Hindlimb muscle (tissue), 1 donor: ENCODE measurements around the gene UTS2B. TPM values are rescaled to one million over a fixed set of nuclear protein-coding genes. Genes with fewer than 3 reads are reported as not detected.

Experiments
- DNase-seq: peaks from one replicate; pipeline ENCODE4 v3.0.0-alpha.2; 2013
- polyA plus RNA-seq: library from polyadenylated mRNA; unstranded; fragments of 120-200 nt; gene quantifications from one replicate; pipeline ENCODE4 v1.2.1, GENCODE V29; 2013; ENCODE audit not compliant: insufficient read length

UTS2B gene
- polyA plus RNA-seq, 1 donor = 0.19 TPM

DNA sequence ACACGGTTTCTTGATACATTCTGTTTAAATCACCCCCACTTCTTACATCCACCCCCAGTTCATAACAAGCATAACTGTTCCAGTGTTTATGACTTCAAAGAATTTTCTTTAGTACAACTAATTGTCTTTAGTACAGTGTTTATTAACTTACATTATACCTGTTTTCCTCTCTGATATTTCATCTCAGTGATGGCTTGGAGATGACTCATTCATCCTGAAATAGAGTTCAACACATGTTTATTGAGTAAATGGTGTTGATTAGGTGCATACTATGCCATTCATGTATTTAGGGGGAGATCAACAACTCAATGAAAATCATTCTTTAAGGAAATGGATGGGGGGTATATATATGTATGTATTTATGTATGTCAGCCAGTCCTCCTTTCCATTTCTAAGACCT lies 21.7 kb upstream of the UTS2B start:
- no peak for DNase-seq

- no peak for DNase-seq
Observed at GRCh38 chr3:191350396-191351090, 20.2 kb upstream of the UTS2B start.

GRCh38 chr3:191348098-191348497 lies 17.8 kb upstream of the UTS2B start:
- DNase-seq = no peak

DNA sequence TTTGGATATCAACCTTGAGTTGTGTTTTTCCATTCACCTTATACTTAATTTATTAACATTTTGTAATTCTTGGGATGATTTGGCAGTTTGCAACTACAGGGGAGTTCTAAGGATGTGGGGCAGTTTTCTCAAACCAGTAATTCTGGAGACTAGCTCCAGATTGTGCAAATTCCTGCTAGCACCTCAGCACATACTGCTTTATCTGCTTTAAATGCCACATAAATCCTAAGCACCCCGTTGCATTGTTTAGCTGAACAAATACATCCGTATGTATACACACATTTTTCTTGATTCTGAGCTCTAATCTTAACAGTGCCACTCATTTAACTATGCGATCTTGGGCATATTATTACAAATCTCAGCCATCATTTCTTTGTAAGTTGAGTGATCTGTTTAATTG lies 16.9 kb upstream of the UTS2B start:
- DNase-seq = no peak

GRCh38 chr3:191345334-191345733 lies 15.0 kb upstream of the UTS2B start:
- DNase-seq = no peak

DNA sequence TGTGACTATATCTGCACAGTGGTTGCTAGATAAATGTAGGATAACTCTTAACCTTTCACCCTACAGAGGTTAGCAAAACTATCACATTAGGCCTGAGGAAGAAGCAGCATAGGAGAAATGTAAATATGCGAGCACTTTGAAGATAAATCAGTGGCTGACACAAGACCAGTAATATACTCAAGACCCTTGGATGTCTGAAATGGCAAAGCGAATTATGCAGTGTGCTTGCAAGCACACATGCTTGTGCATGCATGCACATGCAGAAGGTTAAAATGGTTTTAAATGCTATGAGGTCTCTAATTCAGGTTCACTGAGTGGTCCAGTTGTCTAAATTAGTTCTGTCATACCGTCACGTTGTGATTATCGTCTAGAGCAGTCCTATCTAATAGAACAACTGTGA lies 13.6 kb upstream of the UTS2B start:
- DNase-seq = no peak

DNA sequence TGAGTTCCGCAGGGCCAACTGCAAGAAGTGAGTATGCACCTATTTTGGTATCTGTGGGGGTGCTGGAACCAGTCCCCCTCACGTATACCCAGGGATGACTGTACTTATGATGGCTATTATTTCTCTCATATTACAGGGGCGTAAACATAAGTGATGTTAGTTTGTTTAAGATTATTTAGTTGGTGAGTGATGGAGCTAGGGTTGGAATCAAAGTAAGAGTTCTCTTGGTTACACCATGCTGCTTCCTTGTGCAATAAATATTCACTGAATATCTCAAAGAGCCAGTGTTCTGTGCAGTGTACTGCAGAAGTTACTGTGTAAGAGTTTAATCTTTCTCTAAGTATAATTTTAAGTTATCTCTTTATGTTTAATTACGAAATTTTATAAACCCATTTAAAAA lies 12.8 kb upstream of the UTS2B start:
- no peak for DNase-seq

GRCh38 chr3:191342411-191342810 lies 12.1 kb upstream of the UTS2B start:
- DNase-seq = no peak

DNA sequence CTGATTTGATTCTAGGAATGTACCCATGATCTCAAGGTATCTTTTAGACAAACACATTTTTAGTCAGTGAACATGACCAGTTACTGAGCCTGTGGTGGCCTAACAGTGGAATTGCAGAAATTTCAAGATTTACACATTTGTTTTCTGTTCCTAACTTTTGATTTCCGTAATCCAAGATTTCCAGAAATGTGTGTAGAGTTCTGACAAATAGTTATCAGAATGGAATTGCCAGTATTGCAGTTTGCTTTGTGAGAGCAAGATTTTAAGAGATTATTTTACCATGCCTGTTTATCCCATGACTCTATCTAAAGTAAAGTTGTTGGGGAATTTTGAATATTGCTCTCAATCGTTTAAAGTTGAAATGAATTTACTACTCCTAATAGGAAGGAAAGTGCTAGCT lies 11.7 kb upstream of the UTS2B start:
- no peak for DNase-seq

- no peak for DNase-seq
Observed at GRCh38 chr3:191340966-191341365, 10.6 kb upstream of the UTS2B start.

GRCh38 chr3:191340351-191340750 lies 10.0 kb upstream of the UTS2B start:
- no peak for DNase-seq

GRCh38 chr3:191339316-191339917 lies 9.1 kb upstream of the UTS2B start:
- no peak for DNase-seq

- DNase-seq = no peak
Observed at GRCh38 chr3:191338177-191338488, 7.8 kb upstream of the UTS2B start.

DNA sequence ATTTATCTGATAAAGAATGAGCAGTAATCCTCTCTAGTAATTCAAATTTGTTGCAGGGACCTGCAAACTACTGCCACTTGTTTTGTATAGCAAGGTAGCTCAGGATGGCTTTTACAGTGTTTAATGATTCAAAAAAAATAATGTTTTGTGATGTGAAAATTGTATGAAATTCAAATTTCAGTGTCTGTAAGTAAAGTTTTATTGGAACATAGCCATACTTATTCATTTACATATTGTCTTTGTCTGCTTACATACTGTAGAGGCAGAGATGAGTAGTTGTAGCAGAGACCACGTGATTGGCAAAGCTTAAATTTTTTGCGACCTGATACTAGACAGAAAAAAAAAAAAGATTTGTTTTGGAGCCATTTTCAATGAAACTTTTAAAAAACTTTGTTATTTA lies 6.5 kb upstream of the UTS2B start:
- DNase-seq = no peak

DNA sequence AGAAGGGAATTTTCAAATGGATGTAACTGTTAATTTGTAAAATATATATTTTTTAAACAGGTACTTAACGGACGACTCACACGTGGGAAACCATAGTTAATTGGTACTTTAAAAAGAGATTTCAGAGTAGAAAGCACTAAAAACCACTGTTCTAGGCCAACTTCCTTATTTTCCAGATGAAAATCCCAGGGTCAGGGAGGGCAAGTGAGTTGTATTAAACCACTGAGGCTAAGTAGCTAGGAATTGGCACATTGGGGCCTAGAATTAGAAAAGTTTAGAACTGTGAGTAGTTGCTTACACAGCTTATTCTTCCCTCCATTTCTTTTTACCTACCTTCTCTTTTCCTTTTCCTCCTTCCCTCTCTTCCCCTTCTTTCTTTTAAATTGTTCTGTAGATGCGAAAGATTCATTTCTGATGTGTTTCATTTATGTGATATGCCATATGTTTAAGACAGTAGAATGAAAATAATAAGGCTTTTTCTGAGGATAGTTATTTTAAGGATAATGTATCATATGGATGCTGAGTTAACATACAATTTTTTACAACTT lies 4.1 kb upstream of the UTS2B start:
- no peak for DNase-seq

DNA sequence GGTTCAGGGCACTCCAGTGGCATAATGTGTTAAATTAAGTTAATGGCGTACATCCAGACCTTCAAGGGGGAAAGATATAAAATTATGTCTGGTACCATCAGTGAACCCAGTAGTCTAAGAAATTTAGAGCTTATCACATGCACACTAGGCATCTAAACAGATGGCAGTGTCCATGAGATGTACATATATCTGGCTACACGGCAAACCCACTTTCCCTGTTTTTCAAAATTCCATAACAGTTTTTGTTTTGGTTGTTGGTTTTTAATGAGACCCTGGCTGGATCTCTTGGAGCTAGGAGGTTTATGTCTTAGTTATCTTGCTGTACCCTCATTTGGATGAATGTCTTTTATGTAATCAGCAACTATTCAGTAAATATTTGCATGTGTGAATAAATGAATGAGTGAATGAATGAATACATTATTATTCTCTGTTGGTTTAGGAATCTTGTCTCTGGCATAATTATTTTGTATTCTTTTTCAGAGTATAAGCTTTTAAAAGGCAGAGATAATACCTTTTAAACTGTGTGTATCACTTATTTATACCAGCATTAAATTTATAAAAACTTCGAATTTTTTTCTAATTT lies 3.1 kb upstream of the UTS2B start:
- DNase-seq = no peak

GRCh38 chr3:191331388-191331787 lies 1.1 kb upstream of the UTS2B start:
- no peak for DNase-seq

GRCh38 chr3:191330530-191331048 lies 263 bp upstream of the UTS2B start:
- DNase-seq = no peak

GRCh38 chr3:191328962-191329653 lies 1.2 kb downstream of the UTS2B start, which contains the start of gene CCDC50:
CCDC50 (plus strand) TSS chr3:191329394; CDS start chr3:191329675, 281 bp downstream.
- peak; percentile 83 for DNase-seq

DNA sequence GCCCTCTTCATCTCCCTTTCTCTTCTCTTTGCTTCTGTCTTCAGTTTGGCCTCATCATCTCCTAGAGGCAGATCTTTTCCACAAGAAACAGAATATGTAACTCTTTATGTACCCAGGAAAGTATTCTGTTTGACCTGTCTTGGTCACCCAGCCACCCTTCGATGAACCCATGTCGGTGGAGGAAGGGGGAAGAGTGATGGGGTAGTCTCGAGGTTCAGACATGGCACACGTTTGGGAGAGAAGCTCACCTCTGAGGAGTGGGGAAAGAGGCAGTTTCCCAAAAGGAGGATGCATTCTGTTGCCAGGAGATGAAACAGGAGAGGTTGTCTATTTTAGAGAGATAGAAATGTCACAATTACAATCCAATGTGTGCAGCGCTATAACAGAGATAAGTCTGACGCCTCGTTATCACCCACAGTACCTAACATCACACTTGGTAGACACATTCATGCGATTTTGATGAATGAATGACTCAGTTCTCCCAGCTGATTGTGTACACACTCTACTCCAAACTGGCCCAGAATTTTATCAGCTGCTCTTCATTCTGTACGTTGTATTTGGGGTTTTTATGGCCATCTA lies 1.9 kb downstream of the UTS2B start:
- DNase-seq = no peak

- no peak for DNase-seq
Observed at GRCh38 chr3:191327526-191327925, 2.8 kb downstream of the UTS2B start.

GRCh38 chr3:191324936-191325335 lies 5.4 kb downstream of the UTS2B start:
- DNase-seq = no peak
